Measurements from ENCODE around the gene CAMK2B. TPM values are rescaled to one million over a fixed set of nuclear protein-coding genes. Genes with fewer than 3 reads are reported as not detected.

Gene CAMK2B
- total RNA-seq, 1 donor from 2014 or later = 98.0 TPM

- DNase-seq = no peak
- H3K4me3 ChIP-seq = no peak overlapping the region
- intact Hi-C loops (cut with micrococcal nuclease) = no loop called here
- no peaks in the 10 kb centered on the region for H3K27me3 ChIP-seq (ENCODE audit: low read depth)
- H3K4me1 ChIP-seq = no peaks in the 10 kb centered on the region
- H3K36me3 ChIP-seq = peaks cover 53% of the 10 kb centered on the region
- no peaks in the 10 kb centered on the region for H3K9me3 ChIP-seq (replicated peaks)
- no peak overlapping the region for H3K27ac ChIP-seq (replicated peaks)
- TF ChIP-seq, protein P1, sequence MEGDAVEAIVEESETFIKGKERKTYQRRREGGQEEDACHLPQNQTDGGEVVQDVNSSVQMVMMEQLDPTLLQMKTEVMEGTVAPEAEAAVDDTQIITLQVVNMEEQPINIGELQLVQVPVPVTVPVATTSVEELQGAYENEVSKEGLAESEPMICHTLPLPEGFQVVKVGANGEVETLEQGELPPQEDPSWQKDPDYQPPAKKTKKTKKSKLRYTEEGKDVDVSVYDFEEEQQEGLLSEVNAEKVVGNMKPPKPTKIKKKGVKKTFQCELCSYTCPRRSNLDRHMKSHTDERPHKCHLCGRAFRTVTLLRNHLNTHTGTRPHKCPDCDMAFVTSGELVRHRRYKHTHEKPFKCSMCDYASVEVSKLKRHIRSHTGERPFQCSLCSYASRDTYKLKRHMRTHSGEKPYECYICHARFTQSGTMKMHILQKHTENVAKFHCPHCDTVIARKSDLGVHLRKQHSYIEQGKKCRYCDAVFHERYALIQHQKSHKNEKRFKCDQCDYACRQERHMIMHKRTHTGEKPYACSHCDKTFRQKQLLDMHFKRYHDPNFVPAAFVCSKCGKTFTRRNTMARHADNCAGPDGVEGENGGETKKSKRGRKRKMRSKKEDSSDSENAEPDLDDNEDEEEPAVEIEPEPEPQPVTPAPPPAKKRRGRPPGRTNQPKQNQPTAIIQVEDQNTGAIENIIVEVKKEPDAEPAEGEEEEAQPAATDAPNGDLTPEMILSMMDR (IDR thresholded peaks at IDR 0.05; ENCODE audit: borderline replicate concordance) = no peak
Observed at GRCh38 chr7:44213206-44213876, 112.1 kb downstream of the CAMK2B start.

GRCh38 chr7:44212581-44213184 lies 112.7 kb downstream of the CAMK2B start:
- H3K9me3 ChIP-seq (replicated peaks) = no peaks in the 10 kb centered on the region
- TF ChIP-seq, protein P1 (IDR thresholded peaks at IDR 0.05; ENCODE audit: borderline replicate concordance) = no peak
- H3K4me1 ChIP-seq = no peaks in the 10 kb centered on the region
- no peak overlapping the region for H3K4me3 ChIP-seq
- no peak overlapping the region for H3K27ac ChIP-seq (replicated peaks)
- peaks cover 59% of the 10 kb centered on the region for H3K36me3 ChIP-seq
- H3K27me3 ChIP-seq (ENCODE audit: low read depth) = no peaks in the 10 kb centered on the region
- intact Hi-C loops (cut with micrococcal nuclease) = no loop called here
- DNase-seq = no peak

GRCh38 chr7:44212018-44212417 lies 113.4 kb downstream of the CAMK2B start:
- no peaks in the 10 kb centered on the region for H3K4me1 ChIP-seq
- no peak for DNase-seq
- TF ChIP-seq, protein P1 (IDR thresholded peaks at IDR 0.05; ENCODE audit: borderline replicate concordance) = no peak
- H3K9me3 ChIP-seq (replicated peaks) = no peaks in the 10 kb centered on the region
- H3K4me3 ChIP-seq = no peak overlapping the region
- peaks cover 66% of the 10 kb centered on the region for H3K36me3 ChIP-seq
- H3K27ac ChIP-seq (replicated peaks) = no peak overlapping the region
- H3K27me3 ChIP-seq (ENCODE audit: low read depth) = no peaks in the 10 kb centered on the region
- intact Hi-C loops (cut with micrococcal nuclease) = no loop called here

- Histone ChIP-seq H3K27me3 (ENCODE audit: low read depth) (no peaks in the 10 kb centered on the region), H3K9me3 (replicated peaks) (no peaks in the 10 kb centered on the region), H3K4me1 (no peaks in the 10 kb centered on the region), H3K4me3 (no peak overlapping the region), H3K36me3 (peaks cover 74% of the 10 kb centered on the region), H3K27ac (replicated peaks) (no peak overlapping the region)
- no peak for DNase-seq
- intact Hi-C loops (cut with micrococcal nuclease) = no loop called here
- TF ChIP-seq, protein P1 (IDR thresholded peaks at IDR 0.05; ENCODE audit: borderline replicate concordance) = no peak
Observed at GRCh38 chr7:44211126-44211675, 114.2 kb downstream of the CAMK2B start.

GRCh38 chr7:44210107-44210506 lies 115.3 kb downstream of the CAMK2B start:
- H3K36me3 ChIP-seq = peaks cover 84% of the 10 kb centered on the region
- H3K4me1 ChIP-seq = no peaks in the 10 kb centered on the region
- no peak overlapping the region for H3K27ac ChIP-seq (replicated peaks)
- no peak for DNase-seq
- no peak overlapping the region for H3K4me3 ChIP-seq
- H3K27me3 ChIP-seq (ENCODE audit: low read depth) = no peaks in the 10 kb centered on the region
- H3K9me3 ChIP-seq (replicated peaks) = no peaks in the 10 kb centered on the region
- intact Hi-C loops (cut with micrococcal nuclease) = no loop called here
- TF ChIP-seq, protein P1 (IDR thresholded peaks at IDR 0.05; ENCODE audit: borderline replicate concordance) = no peak

All from left ventricle myocardium inferior (tissue), 1 donor.